Ishikawa (cell line): ENCODE data around the gene ADAT2.

ENCODE experiments used
- CREB1 ChIP-seq: IDR thresholded peaks from 2 replicates; pipeline ENCODE4 v1.6.1; 2012; ENCODE audit warnings: low read depth
- EP300 ChIP-seq: IDR thresholded peaks from 2 replicates; pipeline ENCODE4 v1.6.1; 2012; ENCODE audit warnings: borderline replicate concordance
- FOXM1 ChIP-seq: IDR thresholded peaks from 2 replicates; pipeline ENCODE4 v1.6.1; 2012; ENCODE audit warnings: low read depth, borderline replicate concordance
- RAD21 ChIP-seq: IDR thresholded peaks from 2 replicates; pipeline ENCODE4 v1.6.1; 2012; ENCODE audit warnings: low read depth
- TAF1 ChIP-seq: IDR thresholded peaks from 2 replicates; pipeline ENCODE4 v1.6.1; 2012; ENCODE audit warnings: low read depth, mild to moderate bottlenecking
- TCF12 ChIP-seq: IDR thresholded peaks from 2 replicates; pipeline ENCODE4 v1.6.1; 2012; ENCODE audit warnings: low read depth
- YY1 ChIP-seq: IDR thresholded peaks from 2 replicates; pipeline ENCODE4 v1.6.1; 2012; ENCODE audit warnings: low read depth
- TF ChIP-seq, protein P1 (sequence below): IDR thresholded peaks from 2 replicates; pipeline ENCODE4 v1.6.1; 2012; ENCODE audit warnings: low read depth, mild to moderate bottlenecking

DNA sequence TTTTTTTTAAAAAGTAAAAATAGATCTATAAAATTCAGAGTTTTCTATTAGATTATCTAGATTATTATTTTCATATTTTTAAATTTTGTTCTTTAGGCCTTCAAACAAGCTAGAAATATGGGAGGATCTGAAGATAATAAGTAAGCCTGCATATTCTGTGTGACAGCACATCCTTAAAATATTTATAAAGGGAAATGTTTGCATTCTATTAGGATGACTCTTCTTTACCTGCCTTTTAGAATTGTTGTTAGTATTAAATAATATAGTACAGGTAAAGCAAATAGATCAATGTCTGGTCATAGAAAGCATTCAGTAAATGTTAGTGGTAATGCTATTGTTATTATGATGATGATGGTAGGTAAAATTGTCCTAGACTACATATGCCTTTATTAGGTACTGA, 17.5 kb upstream of the ADAT2 start:
- TF ChIP-seq RAD21 = no peak
- no peak for TF ChIP-seq FOXM1
- no peak for TF ChIP-seq EP300
- TF ChIP-seq CREB1 = no peak
- TF ChIP-seq YY1 = no peak
- TF ChIP-seq, protein P1, sequence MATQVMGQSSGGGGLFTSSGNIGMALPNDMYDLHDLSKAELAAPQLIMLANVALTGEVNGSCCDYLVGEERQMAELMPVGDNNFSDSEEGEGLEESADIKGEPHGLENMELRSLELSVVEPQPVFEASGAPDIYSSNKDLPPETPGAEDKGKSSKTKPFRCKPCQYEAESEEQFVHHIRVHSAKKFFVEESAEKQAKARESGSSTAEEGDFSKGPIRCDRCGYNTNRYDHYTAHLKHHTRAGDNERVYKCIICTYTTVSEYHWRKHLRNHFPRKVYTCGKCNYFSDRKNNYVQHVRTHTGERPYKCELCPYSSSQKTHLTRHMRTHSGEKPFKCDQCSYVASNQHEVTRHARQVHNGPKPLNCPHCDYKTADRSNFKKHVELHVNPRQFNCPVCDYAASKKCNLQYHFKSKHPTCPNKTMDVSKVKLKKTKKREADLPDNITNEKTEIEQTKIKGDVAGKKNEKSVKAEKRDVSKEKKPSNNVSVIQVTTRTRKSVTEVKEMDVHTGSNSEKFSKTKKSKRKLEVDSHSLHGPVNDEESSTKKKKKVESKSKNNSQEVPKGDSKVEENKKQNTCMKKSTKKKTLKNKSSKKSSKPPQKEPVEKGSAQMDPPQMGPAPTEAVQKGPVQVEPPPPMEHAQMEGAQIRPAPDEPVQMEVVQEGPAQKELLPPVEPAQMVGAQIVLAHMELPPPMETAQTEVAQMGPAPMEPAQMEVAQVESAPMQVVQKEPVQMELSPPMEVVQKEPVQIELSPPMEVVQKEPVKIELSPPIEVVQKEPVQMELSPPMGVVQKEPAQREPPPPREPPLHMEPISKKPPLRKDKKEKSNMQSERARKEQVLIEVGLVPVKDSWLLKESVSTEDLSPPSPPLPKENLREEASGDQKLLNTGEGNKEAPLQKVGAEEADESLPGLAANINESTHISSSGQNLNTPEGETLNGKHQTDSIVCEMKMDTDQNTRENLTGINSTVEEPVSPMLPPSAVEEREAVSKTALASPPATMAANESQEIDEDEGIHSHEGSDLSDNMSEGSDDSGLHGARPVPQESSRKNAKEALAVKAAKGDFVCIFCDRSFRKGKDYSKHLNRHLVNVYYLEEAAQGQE = no peak
- TF ChIP-seq TAF1 = no peak
- no peak for TF ChIP-seq TCF12
